NCI-H146 treated with DMSO at 0.1 percent for 48 hours (cell line): Measurements from ENCODE around the gene PSMA4.
"Not testable (repeated sequence)": the region's sequence is repeated elsewhere in the genome, so short reads cannot be mapped to it uniquely, and the experiment has no call there.

Experiments used
- DNase-seq: peaks from one replicate; lab custom pipeline; 2025; ENCODE audit not compliant: unreplicated experiment; lab: John Stamatoyannopoulos, UW

Gene PSMA4

DNA sequence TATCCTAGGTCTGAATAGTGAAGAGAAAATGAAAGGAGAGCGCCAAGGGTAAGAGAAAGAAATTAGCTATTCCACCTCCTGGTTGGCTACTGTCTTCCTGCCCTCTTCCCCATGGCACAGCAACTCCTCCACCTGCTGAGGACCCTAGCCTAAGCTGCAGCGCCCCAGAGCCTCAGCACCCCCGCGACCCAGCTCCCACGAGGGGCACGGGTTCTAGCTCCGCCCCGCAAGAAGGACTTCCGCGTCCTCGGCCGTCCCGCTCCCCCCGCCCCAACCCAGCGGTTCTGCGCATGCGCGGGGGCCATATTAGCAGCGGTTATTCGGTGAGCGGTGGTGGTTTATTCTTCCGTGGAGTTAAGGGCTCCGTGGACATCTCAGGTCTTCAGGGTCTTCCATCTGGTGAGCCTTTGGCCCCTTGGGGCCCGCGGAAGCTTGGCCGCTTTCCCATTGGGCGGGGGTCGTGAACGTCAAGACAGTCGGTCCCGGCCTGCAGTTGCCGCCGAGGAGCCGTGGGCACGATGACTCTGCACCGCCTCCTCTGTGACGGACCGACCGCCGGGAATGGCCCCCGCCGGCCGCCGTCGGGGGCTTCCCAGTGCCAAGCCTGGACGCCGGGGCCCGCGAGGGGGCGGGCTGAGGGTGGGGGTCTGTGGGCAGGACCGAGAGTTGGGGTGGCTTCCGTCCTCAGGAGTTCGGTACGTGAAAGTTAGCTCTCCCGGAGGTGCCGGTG, at the start of gene PSMA4:
Gene PSMA4 (plus strand): TSS at position 304 of the 730 bp plus-strand sequence. CDS start 1,484 bp downstream, outside the sequence.
- peak; percentile 50 for DNase-seq

GRCh38 chr15:78492872-78493271, 47.4 kb upstream of the PSMA4 start:
- DNase-seq, result no peak

DNA sequence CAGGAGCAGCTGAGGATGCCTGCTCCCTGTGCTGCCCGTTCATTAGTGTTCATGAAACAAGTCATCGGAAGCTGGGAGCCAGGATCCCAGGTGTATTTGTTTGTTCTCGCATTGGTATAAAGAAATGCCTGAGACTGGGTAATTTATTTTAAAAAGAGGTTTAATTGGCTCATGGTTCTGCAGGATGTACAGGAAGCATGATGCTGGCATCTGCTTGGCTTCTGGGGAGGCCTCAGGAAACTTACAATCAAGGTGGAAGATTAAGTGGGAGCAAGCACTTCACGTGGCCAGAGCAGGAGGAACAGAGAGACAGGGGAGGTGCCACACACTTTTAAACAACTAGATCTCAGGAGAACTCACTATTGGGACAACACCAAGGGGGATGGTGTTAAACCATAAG, 38.4 kb upstream of the PSMA4 start:
- no peak for DNase-seq

GRCh38 chr15:78502641-78503040, 37.6 kb upstream of the PSMA4 start:
- DNase-seq, result no peak

GRCh38 chr15:78506971-78507830, 33.0 kb upstream of the PSMA4 start, which contains the start of gene HYKK:
HYKK (plus strand) TSS chr15:78507577; CDS start chr15:78513089, 5,512 bp downstream.
- DNase-seq, result peak; percentile 90

- DNase-seq, result no peak
Measured at GRCh38 chr15:78507831-78508160, 32.4 kb upstream of the PSMA4 start.

DNA sequence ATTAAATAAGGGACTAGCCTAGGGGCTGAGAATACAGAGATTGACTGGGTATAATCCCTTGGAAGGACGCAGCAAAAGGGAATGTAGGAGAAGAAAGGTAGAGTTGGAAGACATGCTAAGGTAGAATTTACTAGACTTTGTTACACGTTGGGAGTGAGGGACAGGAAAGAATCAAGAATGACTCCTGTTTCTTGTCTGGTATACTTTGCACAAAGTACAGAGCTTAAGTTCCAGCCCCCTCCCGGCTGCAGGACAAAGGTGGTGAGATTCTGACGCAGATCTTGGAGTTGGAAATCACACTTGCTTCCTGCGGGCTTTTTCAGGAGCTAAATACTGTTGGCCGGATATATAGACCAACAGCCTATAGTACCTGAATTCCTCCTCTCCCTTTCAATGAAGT, 32.0 kb upstream of the PSMA4 start:
- DNase-seq, result no peak

GRCh38 chr15:78509726-78510312, 30.4 kb upstream of the PSMA4 start:
- DNase-seq, result no peak

DNA sequence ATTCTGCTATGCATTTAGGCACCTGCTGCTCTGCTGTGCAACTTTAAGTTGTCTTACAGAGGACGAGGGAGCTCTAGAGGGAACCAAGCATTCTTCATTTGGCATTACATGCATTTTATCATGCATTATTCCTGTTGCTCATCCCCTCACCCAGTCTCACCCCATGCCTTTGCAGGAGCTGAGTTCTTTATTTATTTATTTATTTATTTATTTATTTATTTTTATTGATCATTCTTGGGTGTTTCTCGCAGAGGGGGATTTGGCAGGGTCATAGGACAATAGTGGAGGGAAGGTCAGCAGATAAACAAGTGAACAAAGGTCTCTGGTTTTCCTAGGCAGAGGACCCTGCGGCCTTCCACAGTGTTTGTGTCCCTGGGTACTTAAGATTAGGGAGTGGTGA, 20.2 kb upstream of the PSMA4 start:
- not testable (repeated sequence) for DNase-seq

GRCh38 chr15:78524230-78524629, 16.0 kb upstream of the PSMA4 start:
- DNase-seq, result no peak

- no peak for DNase-seq
Measured at GRCh38 chr15:78527325-78527724, 12.9 kb upstream of the PSMA4 start.

- DNase-seq, result no peak
Measured at GRCh38 chr15:78533331-78533730, 6.9 kb upstream of the PSMA4 start.

GRCh38 chr15:78536134-78536533, 4.1 kb upstream of the PSMA4 start:
- DNase-seq, result no peak

- DNase-seq, result no peak
Measured at GRCh38 chr15:78537266-78537905, 2.9 kb upstream of the PSMA4 start.

- DNase-seq, result no peak
Measured at GRCh38 chr15:78538358-78538757, 1.9 kb upstream of the PSMA4 start.

DNA sequence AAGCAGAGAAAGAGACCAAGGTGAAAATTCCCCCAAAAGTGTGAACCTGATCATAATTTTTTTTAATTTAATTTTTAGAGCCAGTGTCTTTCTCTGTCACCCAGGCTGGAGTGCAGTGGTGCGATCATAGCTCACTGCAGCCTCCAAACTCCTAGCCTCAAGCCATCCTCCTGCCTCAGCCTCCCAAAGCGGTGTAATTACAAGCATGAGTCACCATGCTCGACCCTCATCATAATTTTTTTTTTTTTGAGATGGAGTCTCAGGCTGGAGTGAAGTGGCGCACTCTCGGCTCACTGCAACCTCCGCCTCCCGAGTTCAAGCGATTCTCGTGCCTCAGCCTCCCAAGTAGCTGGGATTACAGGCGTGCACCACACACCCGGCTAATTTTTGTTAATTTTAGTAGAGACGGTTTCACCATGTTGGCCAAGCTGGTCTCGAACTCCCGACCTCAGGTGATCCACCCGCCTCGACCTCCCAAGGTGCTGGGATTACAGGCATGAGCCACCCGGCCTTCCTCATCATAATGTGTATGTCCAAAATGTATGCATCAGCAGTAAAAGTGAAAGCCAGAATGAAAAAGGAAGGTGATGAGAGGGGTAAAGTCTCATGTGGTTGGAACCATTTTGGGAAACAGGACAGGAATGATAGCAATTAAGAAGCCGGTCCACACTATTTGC, 642 bp upstream of the PSMA4 start:
- DNase-seq, result not testable (repeated sequence)

- no peak for DNase-seq
Measured at GRCh38 chr15:78540871-78541743, 863 bp downstream of the PSMA4 start.

DNA sequence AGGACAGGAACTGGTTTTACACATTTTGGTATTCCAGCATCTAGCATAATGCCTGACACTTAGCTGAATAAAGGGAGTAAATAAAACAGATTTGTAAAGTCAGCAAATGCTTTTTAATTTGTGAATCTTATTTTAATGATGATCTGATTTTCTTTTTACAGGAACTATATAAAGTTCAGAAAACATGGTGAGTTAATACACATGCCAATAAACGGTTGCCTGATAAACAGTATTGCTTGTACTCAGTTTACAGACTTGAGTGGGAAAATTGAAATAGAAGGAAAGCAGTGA, 1.4 kb downstream of the PSMA4 start:
- DNase-seq, result no peak

DNA sequence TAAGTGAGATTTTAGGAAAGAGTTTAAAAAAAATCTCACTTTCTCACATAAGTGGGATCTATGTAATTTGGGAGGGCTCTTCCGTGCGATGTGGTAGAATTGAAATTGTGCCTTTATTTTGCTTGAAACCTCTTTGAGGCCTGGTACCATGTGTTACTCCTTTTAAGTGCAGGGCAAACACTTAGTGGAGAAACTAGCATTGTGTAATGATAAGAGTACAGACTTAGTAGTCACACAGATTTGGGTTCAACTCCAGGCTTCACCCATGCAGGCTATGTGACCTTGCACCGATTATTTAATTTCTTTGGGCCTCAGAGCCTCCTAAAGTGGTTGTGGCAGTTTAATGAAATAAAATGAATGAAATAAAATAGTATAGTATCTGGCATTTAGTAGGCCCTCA, 2.4 kb downstream of the PSMA4 start:
- no peak for DNase-seq

- no peak for DNase-seq
Measured at GRCh38 chr15:78550194-78550593, 9.9 kb downstream of the PSMA4 start.
